Measurements from ENCODE around the gene GPR137B.
"Not testable (repeated sequence)": the region's sequence is repeated elsewhere in the genome, so short reads cannot be mapped to it uniquely, and the experiment has no call there.

The GPR137B gene

DNA sequence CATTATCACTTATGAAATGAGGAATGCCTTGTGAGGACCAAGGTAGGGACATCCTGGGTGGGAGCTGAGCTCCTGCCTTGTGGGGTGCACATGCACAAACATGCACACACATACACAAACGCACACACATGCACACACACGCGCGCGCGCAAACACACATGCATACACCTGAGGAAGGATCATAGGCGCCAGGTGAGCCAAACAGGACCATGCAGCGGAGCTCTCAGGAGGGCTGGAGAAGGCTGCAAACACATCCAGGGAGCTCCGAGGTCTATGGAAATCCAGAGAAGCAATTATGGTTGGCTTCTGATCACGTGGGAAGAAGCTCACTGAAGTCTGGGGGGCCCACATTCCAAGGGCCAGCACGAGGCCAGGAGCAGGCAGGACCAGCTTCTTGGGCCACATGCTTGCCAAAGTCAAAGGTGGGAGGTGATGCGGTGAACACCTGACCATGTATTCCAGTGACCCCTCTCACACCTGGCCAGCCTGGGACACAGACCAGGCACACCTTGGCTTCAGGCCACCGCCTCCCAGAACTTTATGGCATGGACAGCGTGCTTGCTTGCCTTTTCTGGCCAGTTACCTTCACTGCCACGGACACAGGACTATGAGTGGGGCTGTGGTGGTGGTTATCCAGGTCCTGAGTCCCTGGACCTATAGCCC is 13.6 kb downstream of the GPR137B start:
- TF ChIP-seq, protein P1, sequence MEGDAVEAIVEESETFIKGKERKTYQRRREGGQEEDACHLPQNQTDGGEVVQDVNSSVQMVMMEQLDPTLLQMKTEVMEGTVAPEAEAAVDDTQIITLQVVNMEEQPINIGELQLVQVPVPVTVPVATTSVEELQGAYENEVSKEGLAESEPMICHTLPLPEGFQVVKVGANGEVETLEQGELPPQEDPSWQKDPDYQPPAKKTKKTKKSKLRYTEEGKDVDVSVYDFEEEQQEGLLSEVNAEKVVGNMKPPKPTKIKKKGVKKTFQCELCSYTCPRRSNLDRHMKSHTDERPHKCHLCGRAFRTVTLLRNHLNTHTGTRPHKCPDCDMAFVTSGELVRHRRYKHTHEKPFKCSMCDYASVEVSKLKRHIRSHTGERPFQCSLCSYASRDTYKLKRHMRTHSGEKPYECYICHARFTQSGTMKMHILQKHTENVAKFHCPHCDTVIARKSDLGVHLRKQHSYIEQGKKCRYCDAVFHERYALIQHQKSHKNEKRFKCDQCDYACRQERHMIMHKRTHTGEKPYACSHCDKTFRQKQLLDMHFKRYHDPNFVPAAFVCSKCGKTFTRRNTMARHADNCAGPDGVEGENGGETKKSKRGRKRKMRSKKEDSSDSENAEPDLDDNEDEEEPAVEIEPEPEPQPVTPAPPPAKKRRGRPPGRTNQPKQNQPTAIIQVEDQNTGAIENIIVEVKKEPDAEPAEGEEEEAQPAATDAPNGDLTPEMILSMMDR (IDR thresholded peaks at IDR 0.05; ENCODE audit: insufficient read depth, low read depth, low read length, missing control alignments) = no peak
- DNase-seq (ENCODE audit: low read depth) = no peak
- H3K4me3 ChIP-seq (ENCODE audit: low read depth, low read length) = peak overlapping the region; percentile 20

DNA sequence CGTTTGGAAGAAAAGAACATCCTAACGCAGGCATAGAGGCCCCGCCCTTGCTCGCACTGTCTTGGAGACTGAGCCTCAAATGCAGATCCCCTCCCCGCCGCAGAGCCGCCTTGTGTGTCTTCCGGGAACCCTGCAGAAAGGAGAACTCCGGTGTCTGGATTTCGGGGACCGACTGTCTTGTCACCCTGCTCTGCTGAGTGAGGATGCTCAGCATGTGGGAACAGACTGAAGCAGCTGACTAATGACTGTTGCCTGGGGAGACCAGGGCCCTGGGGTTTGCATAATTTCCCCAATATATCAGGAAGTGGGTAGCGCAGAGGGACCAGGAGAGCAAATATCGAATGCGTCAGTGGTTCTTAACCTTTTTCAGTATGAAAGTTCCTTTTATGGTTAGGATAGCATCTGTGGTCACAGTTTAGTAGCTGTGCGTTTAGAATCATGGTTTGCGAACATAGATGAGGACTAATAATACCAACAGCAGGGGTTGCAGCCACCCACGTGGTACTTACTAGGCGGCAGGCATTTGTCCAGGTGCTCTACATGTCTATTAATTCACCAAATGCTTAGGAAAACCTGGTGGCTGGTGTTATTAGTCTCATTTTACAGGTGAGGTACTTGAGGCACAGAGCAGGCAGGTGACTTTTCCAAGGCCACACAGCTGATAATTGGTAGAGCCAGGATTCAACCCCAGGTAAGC is 14.3 kb downstream of the GPR137B start:
- DNase-seq (ENCODE audit: low read depth) = peak; percentile 97
- H3K4me3 ChIP-seq (ENCODE audit: low read depth, low read length) = peak overlapping the region; percentile 34
- TF ChIP-seq, protein P1 (IDR thresholded peaks at IDR 0.05; ENCODE audit: insufficient read depth, low read depth, low read length, missing control alignments) = no peak

DNA sequence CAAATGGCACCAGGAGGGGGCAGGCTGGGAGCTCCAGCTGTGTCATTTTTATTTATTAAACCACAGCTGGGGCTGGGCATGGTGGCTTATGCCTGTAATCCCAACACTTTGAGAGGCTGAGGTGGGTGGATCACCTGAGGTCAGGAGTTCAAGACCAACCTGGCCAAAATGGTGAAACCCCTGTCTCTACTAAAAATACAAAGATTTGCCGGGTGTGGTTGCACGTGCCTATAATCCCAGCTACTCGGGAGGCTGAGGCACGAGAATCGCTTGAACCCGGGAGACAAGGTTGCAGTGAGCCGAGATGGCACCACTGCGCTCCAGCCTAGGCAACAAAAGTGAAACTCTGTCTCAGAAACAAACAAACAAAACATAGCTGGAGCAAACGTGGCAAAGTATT is 15.7 kb downstream of the GPR137B start:
- peak; percentile 24 for DNase-seq (ENCODE audit: low read depth)
- H3K4me3 ChIP-seq (ENCODE audit: low read depth, low read length) = peak overlapping the region; percentile 34

DNA sequence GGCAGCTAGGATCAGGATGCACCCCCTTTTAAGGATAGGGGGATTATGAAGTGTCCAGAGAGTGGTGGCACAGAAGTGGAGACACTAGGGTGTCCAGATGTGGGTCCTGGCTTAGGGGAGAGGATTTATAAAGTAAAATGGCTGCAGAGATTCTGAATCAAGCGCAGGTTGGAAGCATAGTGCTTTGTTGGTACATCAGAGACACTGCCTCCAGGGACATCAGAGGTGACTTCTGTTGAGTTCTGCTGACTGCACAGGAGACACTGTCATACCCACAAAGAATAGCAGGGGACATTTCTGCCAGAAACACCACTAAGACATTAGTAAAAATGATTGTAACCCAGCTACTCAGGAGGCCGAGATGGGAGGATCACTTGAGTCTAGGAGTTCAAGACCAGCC is 16.4 kb downstream of the GPR137B start:
- TF ChIP-seq, protein P1 (IDR thresholded peaks at IDR 0.05; ENCODE audit: insufficient read depth, low read depth, low read length, missing control alignments) = no peak

DNA sequence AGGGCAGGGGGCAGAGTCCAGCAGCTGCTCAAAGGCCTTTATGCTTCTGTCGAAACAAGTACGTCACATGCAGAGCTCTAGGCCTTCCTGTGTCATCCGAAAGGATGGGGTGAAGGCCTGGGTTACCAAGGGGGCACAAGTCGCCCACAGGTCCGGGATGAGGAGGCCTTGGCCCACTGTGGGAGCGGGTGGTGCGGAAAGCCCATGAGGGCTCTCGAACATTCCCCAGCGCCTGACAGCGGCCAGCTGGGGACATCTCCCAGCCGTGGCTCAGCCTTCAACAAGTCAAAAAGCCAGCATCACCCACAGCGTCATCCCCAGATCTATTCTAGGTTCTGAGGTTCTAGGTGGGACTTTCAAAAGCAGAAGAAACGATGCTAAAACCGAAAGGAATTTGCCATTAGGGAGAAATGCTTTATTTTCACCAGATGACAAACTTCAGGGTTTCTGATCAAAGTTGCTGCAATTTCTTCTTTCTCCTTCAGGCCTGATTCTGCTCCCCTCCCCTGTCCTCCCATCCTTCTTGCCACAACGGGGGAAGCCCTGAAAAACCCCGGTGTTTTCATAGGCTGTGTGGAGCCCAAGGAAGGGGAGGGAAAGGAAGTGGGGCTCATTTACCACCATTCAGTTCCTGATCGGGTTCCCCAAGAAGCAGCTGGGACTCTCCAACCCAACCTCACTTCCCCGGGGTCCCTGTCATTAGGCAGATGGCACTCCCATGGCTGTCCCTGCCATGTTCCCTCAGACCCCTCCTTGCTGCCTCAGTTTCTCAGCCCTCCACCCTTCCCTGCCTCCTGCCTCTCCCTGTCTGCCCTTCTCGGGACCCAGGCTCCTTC is 17.6 kb downstream of the GPR137B start:
- H3K4me3 ChIP-seq (ENCODE audit: low read depth, low read length) = peak overlapping the region; percentile 31
- peak; percentile 93 for DNase-seq (ENCODE audit: low read depth)
- TF ChIP-seq, protein P1 (IDR thresholded peaks at IDR 0.05; ENCODE audit: insufficient read depth, low read depth, low read length, missing control alignments) = no peak

More for the DNA sequence above, 16.4 kb downstream of the GPR137B start:
- peak; percentile 52 for DNase-seq (ENCODE audit: low read depth)
- no peak overlapping the region for H3K4me3 ChIP-seq (ENCODE audit: low read depth, low read length)

DNA sequence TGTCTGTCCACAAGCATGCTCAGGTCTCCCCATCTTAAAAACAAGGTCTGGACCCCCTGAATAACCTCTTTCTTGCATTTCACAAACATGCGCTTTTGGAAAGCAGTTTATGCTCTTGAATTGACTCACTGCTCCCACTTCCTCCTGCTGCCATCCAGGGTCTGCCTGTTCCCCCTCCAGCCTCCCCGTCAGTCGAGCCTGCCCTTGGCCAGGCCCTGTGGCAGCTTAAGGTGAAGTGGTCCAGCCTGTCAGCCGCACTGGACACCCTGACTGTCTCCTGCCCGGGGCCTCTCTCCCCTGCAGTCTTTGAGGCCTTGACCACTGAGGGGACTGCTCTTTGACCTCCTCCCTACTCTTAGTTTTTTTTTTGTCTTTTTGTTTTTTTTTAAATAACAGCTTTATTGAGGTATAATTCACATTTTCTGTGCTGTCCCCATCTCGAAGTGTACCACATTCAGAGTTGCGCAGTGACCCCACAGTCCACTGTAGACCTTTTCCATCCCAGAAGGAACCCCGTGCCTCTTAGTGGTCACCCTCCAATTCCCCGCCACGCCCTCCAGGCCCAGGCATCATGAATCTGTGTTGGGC is 18.3 kb downstream of the GPR137B start:
- TF ChIP-seq, protein P1 (IDR thresholded peaks at IDR 0.05; ENCODE audit: insufficient read depth, low read depth, low read length, missing control alignments) = no peak
- H3K4me3 ChIP-seq (ENCODE audit: low read depth, low read length) = peak overlapping the region; percentile 31; the same call in 1 of the 2 replicates

DNA sequence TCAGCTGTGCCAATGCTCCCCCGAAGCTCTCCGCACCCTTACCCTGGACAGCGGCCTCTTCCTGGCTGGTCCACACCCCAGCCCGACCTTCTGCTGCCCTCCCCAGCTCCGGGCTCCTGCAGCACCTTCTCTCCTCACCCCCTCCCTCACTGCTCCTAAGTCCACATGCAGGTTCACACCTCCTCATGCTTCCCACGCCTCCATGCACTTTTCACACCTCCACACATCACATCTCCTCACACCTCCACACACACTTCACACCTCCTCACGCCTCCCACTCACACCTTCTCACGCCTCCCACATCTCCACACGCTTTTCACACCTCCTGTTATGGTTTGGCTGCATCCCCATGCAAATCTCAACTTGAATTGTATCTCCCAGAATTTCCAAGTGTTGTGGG is 18.9 kb downstream of the GPR137B start:
- TF ChIP-seq, protein P1 (IDR thresholded peaks at IDR 0.05; ENCODE audit: insufficient read depth, low read depth, low read length, missing control alignments) = no peak
- no peak for DNase-seq (ENCODE audit: low read depth)
- no peak overlapping the region for H3K4me3 ChIP-seq (ENCODE audit: low read depth, low read length)

More for the DNA sequence above, 18.3 kb downstream of the GPR137B start:
- DNase-seq (ENCODE audit: low read depth) = peak; percentile 76

DNA sequence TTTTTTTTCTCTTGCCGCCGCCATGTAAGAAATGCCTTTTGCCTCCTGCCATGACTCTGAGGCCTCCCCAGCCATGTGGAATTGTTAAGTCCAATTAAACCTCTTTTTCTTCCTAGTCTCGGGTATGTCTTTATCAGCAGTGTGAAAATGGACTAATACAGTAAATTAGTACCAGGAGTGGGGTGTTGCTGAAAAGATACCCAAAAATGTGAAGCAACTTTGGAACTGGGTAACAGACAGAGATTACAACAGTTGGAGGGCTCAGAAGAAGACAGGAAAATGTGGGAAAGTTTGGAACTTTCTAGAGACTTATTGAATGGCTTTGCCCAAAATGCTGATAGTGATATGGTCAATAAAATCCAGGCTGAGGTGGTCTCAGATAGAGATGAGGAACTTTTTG is 19.4 kb downstream of the GPR137B start:
- not testable (repeated sequence) for DNase-seq (ENCODE audit: low read depth); H3K4me3 ChIP-seq (ENCODE audit: low read depth, low read length)
